ENCODE data around the gene LGALS4. TPM values are rescaled to one million over a fixed set of nuclear protein-coding genes. Genes with fewer than 3 reads are reported as not detected.

LGALS4 gene
- total RNA-seq, 1 experiment from 2014 or later, result 0.32 TPM

- DNase-seq (ENCODE audit: low spot score), result no peak
- intact Hi-C loops (cut with micrococcal nuclease; ENCODE audit: unreplicated experiment), result loop anchor here (2.0 kb wide), 2 partner anchors 49 to 81 kb away; partner anchors contain the start of genes MRPS12, NFKBIB, SARS2 and SIRT2
- H3K27me3 ChIP-seq (replicated peaks; ENCODE audit: insufficient read depth, low read depth, low read length, poor library complexity), result no peaks in the 10 kb centered on the region
- TF ChIP-seq CTCF (conservative IDR thresholded peaks at IDR 0.05; ENCODE audit: low read depth, low read length) (peak; percentile 42), EZH2 (IDR thresholded peaks at IDR 0.05; ENCODE audit: borderline replicate concordance, low read depth, low read length, poor library complexity, severe bottlenecking) (no peak)
- peaks cover 13% of the 10 kb centered on the region for H3K4me1 ChIP-seq (ENCODE audit: insufficient read depth, low read length, poor library complexity, severe bottlenecking)
- no TSS peak for BruUV-seq (replicated peaks)
- H3K36me3 ChIP-seq (ENCODE audit: insufficient read depth, low read length, poor library complexity, severe bottlenecking), result peaks cover 40% of the 10 kb centered on the region
- CTCF ChIA-PET, result interaction anchor here (1.2 kb wide), 1 partner anchor 20 kb away, joined by 3 read pairs; no protein-coding TSS in a partner anchor
- POLR2A ChIA-PET (ENCODE audit: low non-redundant PET), result interaction anchor here (0.6 to 0.7 kb wide), 4 partner anchors 8 to 80 kb away, joined by 3 to 9 read pairs (median 6); no protein-coding TSS in a partner anchor
- H3K4me3 ChIP-seq (ENCODE audit: low read depth, low read length, poor library complexity, severe bottlenecking), result peak within 1 kb of the TSS; percentile 88
- peak within 1 kb of the TSS; percentile 100 for H3K27ac ChIP-seq (ENCODE audit: low read depth, low read length, poor library complexity, severe bottlenecking)
- H3K9me3 ChIP-seq (ENCODE audit: low read depth, low read length, poor library complexity, severe bottlenecking), result no peaks in the 10 kb centered on the region
These were observed 37.2 kb upstream of the LGALS4 start, which contains the start of gene HNRNPL for GRCh38 chr19:38849860-38850435. Gene HNRNPL, minus strand, starts transcription at chr19:38849986. Its CDS starts 20 bp downstream, at chr19:38849966.

- CTCF ChIA-PET, result interaction anchor here (1.2 kb wide), 1 partner anchor 20 kb away, joined by 3 read pairs; no protein-coding TSS in a partner anchor
- DNase-seq (ENCODE audit: low spot score), result peak; percentile 98
- no peak for TF ChIP-seq EZH2 (IDR thresholded peaks at IDR 0.05; ENCODE audit: borderline replicate concordance, low read depth, low read length, poor library complexity, severe bottlenecking)
- TF ChIP-seq CTCF (conservative IDR thresholded peaks at IDR 0.05; ENCODE audit: low read depth, low read length), result no peak
- Histone ChIP-seq H3K9me3 (ENCODE audit: low read depth, low read length, poor library complexity, severe bottlenecking) (no peaks in the 10 kb centered on the region), H3K4me3 (ENCODE audit: low read depth, low read length, poor library complexity, severe bottlenecking) (peak overlapping the region; percentile 81), H3K4me1 (ENCODE audit: insufficient read depth, low read length, poor library complexity, severe bottlenecking) (peaks cover 13% of the 10 kb centered on the region), H3K27me3 (replicated peaks; ENCODE audit: insufficient read depth, low read depth, low read length, poor library complexity) (no peaks in the 10 kb centered on the region), H3K36me3 (ENCODE audit: insufficient read depth, low read length, poor library complexity, severe bottlenecking) (peaks cover 47% of the 10 kb centered on the region), H3K27ac (ENCODE audit: low read depth, low read length, poor library complexity, severe bottlenecking) (peak overlapping the region; percentile 100)
- no TSS peak for BruUV-seq (replicated peaks)
- POLR2A ChIA-PET (ENCODE audit: low non-redundant PET), result interaction anchor here (0.5 to 0.8 kb wide), 7 partner anchors 8 to 80 kb away, joined by 3 to 11 read pairs (median 6); partner anchors contain the start of gene ECH1
- intact Hi-C loops (cut with micrococcal nuclease; ENCODE audit: unreplicated experiment), result no loop called here
These were observed 36.6 kb upstream of the LGALS4 start for GRCh38 chr19:38849147-38849859.

- ChIA-PET CTCF (interaction anchor here (1.2 kb wide), 1 partner anchor 21 kb away, joined by 3 read pairs; no protein-coding TSS in a partner anchor), POLR2A (ENCODE audit: low non-redundant PET) (interaction anchor here (0.5 to 0.8 kb wide), 3 partner anchors 15 to 39 kb away, joined by 3 to 11 read pairs (median 6); partner anchors contain the start of gene ECH1)
- DNase-seq (ENCODE audit: low spot score), result peak; percentile 6
- BruUV-seq (replicated peaks), result TSS peak; percentile 40
- peak overlapping the region; percentile 100 for H3K27ac ChIP-seq (ENCODE audit: low read depth, low read length, poor library complexity, severe bottlenecking)
- peaks cover 13% of the 10 kb centered on the region for H3K4me1 ChIP-seq (ENCODE audit: insufficient read depth, low read length, poor library complexity, severe bottlenecking)
- TF ChIP-seq CTCF (conservative IDR thresholded peaks at IDR 0.05; ENCODE audit: low read depth, low read length) (no peak), EZH2 (IDR thresholded peaks at IDR 0.05; ENCODE audit: borderline replicate concordance, low read depth, low read length, poor library complexity, severe bottlenecking) (no peak)
- peak overlapping the region; percentile 81 for H3K4me3 ChIP-seq (ENCODE audit: low read depth, low read length, poor library complexity, severe bottlenecking)
- no peaks in the 10 kb centered on the region for H3K27me3 ChIP-seq (replicated peaks; ENCODE audit: insufficient read depth, low read depth, low read length, poor library complexity)
- peaks cover 54% of the 10 kb centered on the region for H3K36me3 ChIP-seq (ENCODE audit: insufficient read depth, low read length, poor library complexity, severe bottlenecking)
- intact Hi-C loops (cut with micrococcal nuclease; ENCODE audit: unreplicated experiment), result no loop called here
- H3K9me3 ChIP-seq (ENCODE audit: low read depth, low read length, poor library complexity, severe bottlenecking), result no peaks in the 10 kb centered on the region
These were observed 35.8 kb upstream of the LGALS4 start for GRCh38 chr19:38848299-38849146.
